ENCODE results near the gene SUB1.

SUB1 gene

GRCh38 chr5:32583582-32584232, 1.6 kb upstream of the SUB1 start:
- Histone ChIP-seq H3K4me3 (ENCODE audit: low read length in 2 of 2) (peak overlapping the region in 1 of 2 donors; percentile 55), H3K36me3 (ENCODE audit: control insufficient read depth in 2 of 2, insufficient read depth in 2 of 2, low read length in 2 of 2) (peaks cover 0 to 7% of the 10 kb centered on the region in 2 donors), H3K9me3 (ENCODE audit: control insufficient read depth in 2 of 2, low read length in 2 of 2) (peaks cover 0 to 4% of the 10 kb centered on the region in 2 donors), H3K27ac (ENCODE audit: low read depth in 2 of 2, low read length in 2 of 2) (peak overlapping the region in 1 of 2 donors; percentile 52), H3K4me1 (ENCODE audit: control insufficient read depth in 2 of 2, insufficient read depth in 2 of 2, low read length in 2 of 2) (peaks cover 9 to 16% of the 10 kb centered on the region in 2 donors), H3K9ac (ENCODE audit: low read depth in 1 of 2, low read length in 2 of 2) (no peak overlapping the region), H3K27me3 (ENCODE audit: control insufficient read depth in 2 of 2, insufficient read depth in 2 of 2, low read length in 2 of 2) (no peaks in the 10 kb centered on the region)

- H3K9ac ChIP-seq (ENCODE audit: low read depth in 1 of 2, low read length in 2 of 2), result no peak overlapping the region
- no peak overlapping the region for H3K27ac ChIP-seq (ENCODE audit: low read depth in 2 of 2, low read length in 2 of 2)
- peaks cover 0 to 4% of the 10 kb centered on the region in 2 donors for H3K9me3 ChIP-seq (ENCODE audit: control insufficient read depth in 2 of 2, low read length in 2 of 2)
- H3K4me3 ChIP-seq (ENCODE audit: low read length in 2 of 2), result peak overlapping the region; percentile 74 to 94
- H3K36me3 ChIP-seq (ENCODE audit: control insufficient read depth in 2 of 2, insufficient read depth in 2 of 2, low read length in 2 of 2), result peaks cover 4 to 15% of the 10 kb centered on the region in 2 donors
- H3K4me1 ChIP-seq (ENCODE audit: control insufficient read depth in 2 of 2, insufficient read depth in 2 of 2, low read length in 2 of 2), result peaks cover 9 to 16% of the 10 kb centered on the region in 2 donors
- no peaks in the 10 kb centered on the region for H3K27me3 ChIP-seq (ENCODE audit: control insufficient read depth in 2 of 2, insufficient read depth in 2 of 2, low read length in 2 of 2)
Observed at GRCh38 chr5:32584646-32585045, 711 bp upstream of the SUB1 start.

GRCh38 chr5:32585122-32585445, 273 bp upstream of the SUB1 start:
- no peaks in the 10 kb centered on the region for H3K27me3 ChIP-seq (ENCODE audit: control insufficient read depth in 2 of 2, insufficient read depth in 2 of 2, low read length in 2 of 2)
- H3K27ac ChIP-seq (ENCODE audit: low read depth in 2 of 2, low read length in 2 of 2), result peak overlapping the region; percentile 98 to 100
- peak overlapping the region in 1 of 2 donors; percentile 90 for H3K9ac ChIP-seq (ENCODE audit: low read depth in 1 of 2, low read length in 2 of 2)
- peaks cover 4 to 18% of the 10 kb centered on the region in 2 donors for H3K36me3 ChIP-seq (ENCODE audit: control insufficient read depth in 2 of 2, insufficient read depth in 2 of 2, low read length in 2 of 2)
- H3K9me3 ChIP-seq (ENCODE audit: control insufficient read depth in 2 of 2, low read length in 2 of 2), result peaks cover 0 to 4% of the 10 kb centered on the region in 2 donors
- peak overlapping the region; percentile 74 to 94 for H3K4me3 ChIP-seq (ENCODE audit: low read length in 2 of 2)
- peaks cover 9 to 16% of the 10 kb centered on the region in 2 donors for H3K4me1 ChIP-seq (ENCODE audit: control insufficient read depth in 2 of 2, insufficient read depth in 2 of 2, low read length in 2 of 2)

DNA sequence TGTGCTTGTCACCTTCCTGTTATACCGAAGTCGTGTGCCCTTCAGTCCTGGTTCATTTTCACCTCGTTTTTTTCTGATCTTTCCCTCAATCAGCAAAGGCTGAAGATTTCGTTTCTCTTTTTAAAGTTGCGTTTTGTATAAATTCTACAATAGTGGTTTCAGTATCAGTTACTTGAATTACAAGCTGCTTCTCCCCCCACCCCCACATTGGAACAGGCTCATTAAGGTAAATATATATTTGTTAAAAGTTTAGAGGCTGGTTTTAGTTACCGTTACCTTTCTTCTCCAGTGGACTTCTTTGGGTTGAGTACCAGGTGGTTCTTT, 881 bp downstream of the SUB1 start:
- Histone ChIP-seq H3K4me1 (ENCODE audit: control insufficient read depth in 2 of 2, insufficient read depth in 2 of 2, low read length in 2 of 2) (peaks cover 9 to 16% of the 10 kb centered on the region in 2 donors), H3K4me3 (ENCODE audit: low read length in 2 of 2) (peak overlapping the region; percentile 74 to 94), H3K27me3 (ENCODE audit: control insufficient read depth in 2 of 2, insufficient read depth in 2 of 2, low read length in 2 of 2) (no peaks in the 10 kb centered on the region), H3K9ac (ENCODE audit: low read depth in 1 of 2, low read length in 2 of 2) (peak overlapping the region; percentile 79 to 90), H3K36me3 (ENCODE audit: control insufficient read depth in 2 of 2, insufficient read depth in 2 of 2, low read length in 2 of 2) (peaks cover 7 to 22% of the 10 kb centered on the region in 2 donors), H3K9me3 (ENCODE audit: control insufficient read depth in 2 of 2, low read length in 2 of 2) (peaks cover 0 to 4% of the 10 kb centered on the region in 2 donors), H3K27ac (ENCODE audit: low read depth in 2 of 2, low read length in 2 of 2) (peak overlapping the region; percentile 98 to 100)

- no peak overlapping the region for H3K27ac ChIP-seq (ENCODE audit: low read depth in 2 of 2, low read length in 2 of 2)
- no peak overlapping the region for H3K9ac ChIP-seq (ENCODE audit: low read depth in 1 of 2, low read length in 2 of 2)
- H3K4me1 ChIP-seq (ENCODE audit: control insufficient read depth in 2 of 2, insufficient read depth in 2 of 2, low read length in 2 of 2), result peaks cover 9 to 16% of the 10 kb centered on the region in 2 donors
- H3K4me3 ChIP-seq (ENCODE audit: low read length in 2 of 2), result peak overlapping the region in 1 of 2 donors; percentile 94
- peaks cover 0 to 4% of the 10 kb centered on the region in 2 donors for H3K9me3 ChIP-seq (ENCODE audit: control insufficient read depth in 2 of 2, low read length in 2 of 2)
- H3K27me3 ChIP-seq (ENCODE audit: control insufficient read depth in 2 of 2, insufficient read depth in 2 of 2, low read length in 2 of 2), result no peaks in the 10 kb centered on the region
- H3K36me3 ChIP-seq (ENCODE audit: control insufficient read depth in 2 of 2, insufficient read depth in 2 of 2, low read length in 2 of 2), result peaks cover 16 to 30% of the 10 kb centered on the region in 2 donors
Observed at GRCh38 chr5:32587067-32587551, 1.8 kb downstream of the SUB1 start.

GRCh38 chr5:32589416-32589815, 4.1 kb downstream of the SUB1 start:
- Histone ChIP-seq H3K36me3 (ENCODE audit: control insufficient read depth in 2 of 2, insufficient read depth in 2 of 2, low read length in 2 of 2) (peaks cover 37 to 47% of the 10 kb centered on the region in 2 donors), H3K9ac (ENCODE audit: low read depth in 1 of 2, low read length in 2 of 2) (no peak overlapping the region), H3K4me1 (ENCODE audit: control insufficient read depth in 2 of 2, insufficient read depth in 2 of 2, low read length in 2 of 2) (peaks cover 9 to 11% of the 10 kb centered on the region in 2 donors), H3K4me3 (ENCODE audit: low read length in 2 of 2) (no peak overlapping the region), H3K27ac (ENCODE audit: low read depth in 2 of 2, low read length in 2 of 2) (no peak overlapping the region), H3K27me3 (ENCODE audit: control insufficient read depth in 2 of 2, insufficient read depth in 2 of 2, low read length in 2 of 2) (no peaks in the 10 kb centered on the region), H3K9me3 (ENCODE audit: control insufficient read depth in 2 of 2, low read length in 2 of 2) (peaks cover 0 to 4% of the 10 kb centered on the region in 2 donors)

GRCh38 chr5:32589942-32590869, 4.8 kb downstream of the SUB1 start:
- Histone ChIP-seq H3K4me1 (ENCODE audit: control insufficient read depth in 2 of 2, insufficient read depth in 2 of 2, low read length in 2 of 2) (peaks cover 5 to 10% of the 10 kb centered on the region in 2 donors), H3K9me3 (ENCODE audit: control insufficient read depth in 2 of 2, low read length in 2 of 2) (no peaks in the 10 kb centered on the region), H3K4me3 (ENCODE audit: low read length in 2 of 2) (no peak overlapping the region), H3K36me3 (ENCODE audit: control insufficient read depth in 2 of 2, insufficient read depth in 2 of 2, low read length in 2 of 2) (peaks cover 45 to 53% of the 10 kb centered on the region in 2 donors), H3K27me3 (ENCODE audit: control insufficient read depth in 2 of 2, insufficient read depth in 2 of 2, low read length in 2 of 2) (no peaks in the 10 kb centered on the region), H3K27ac (ENCODE audit: low read depth in 2 of 2, low read length in 2 of 2) (no peak overlapping the region), H3K9ac (ENCODE audit: low read depth in 1 of 2, low read length in 2 of 2) (no peak overlapping the region)

DNA sequence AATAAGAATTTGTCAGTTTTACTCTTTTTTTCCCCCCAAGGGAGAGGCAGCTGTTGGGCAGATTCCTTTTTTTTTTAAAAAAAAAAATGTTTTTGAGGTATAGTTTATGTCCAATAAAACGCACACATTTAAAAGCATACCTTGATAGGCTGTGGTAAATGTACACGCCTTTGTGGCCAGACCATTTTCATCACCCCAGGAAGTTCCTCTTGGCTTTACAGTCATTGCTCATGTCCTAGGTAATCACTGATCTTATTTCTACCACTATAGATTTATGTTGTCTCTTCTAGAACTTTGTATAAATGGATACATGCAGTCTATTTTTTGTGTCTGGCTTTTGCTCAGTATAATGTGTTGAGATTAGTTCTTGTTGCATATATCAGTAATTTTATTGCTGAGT, 9.8 kb downstream of the SUB1 start:
- Histone ChIP-seq H3K9me3 (ENCODE audit: control insufficient read depth in 2 of 2, low read length in 2 of 2) (no peaks in the 10 kb centered on the region), H3K27me3 (ENCODE audit: control insufficient read depth in 2 of 2, insufficient read depth in 2 of 2, low read length in 2 of 2) (no peaks in the 10 kb centered on the region), H3K36me3 (ENCODE audit: control insufficient read depth in 2 of 2, insufficient read depth in 2 of 2, low read length in 2 of 2) (peaks cover 63 to 77% of the 10 kb centered on the region in 2 donors), H3K4me1 (ENCODE audit: control insufficient read depth in 2 of 2, insufficient read depth in 2 of 2, low read length in 2 of 2) (no peaks in the 10 kb centered on the region), H3K27ac (ENCODE audit: low read depth in 2 of 2, low read length in 2 of 2) (no peak overlapping the region), H3K4me3 (ENCODE audit: low read length in 2 of 2) (no peak overlapping the region), H3K9ac (ENCODE audit: low read depth in 1 of 2, low read length in 2 of 2) (no peak overlapping the region)

DNA sequence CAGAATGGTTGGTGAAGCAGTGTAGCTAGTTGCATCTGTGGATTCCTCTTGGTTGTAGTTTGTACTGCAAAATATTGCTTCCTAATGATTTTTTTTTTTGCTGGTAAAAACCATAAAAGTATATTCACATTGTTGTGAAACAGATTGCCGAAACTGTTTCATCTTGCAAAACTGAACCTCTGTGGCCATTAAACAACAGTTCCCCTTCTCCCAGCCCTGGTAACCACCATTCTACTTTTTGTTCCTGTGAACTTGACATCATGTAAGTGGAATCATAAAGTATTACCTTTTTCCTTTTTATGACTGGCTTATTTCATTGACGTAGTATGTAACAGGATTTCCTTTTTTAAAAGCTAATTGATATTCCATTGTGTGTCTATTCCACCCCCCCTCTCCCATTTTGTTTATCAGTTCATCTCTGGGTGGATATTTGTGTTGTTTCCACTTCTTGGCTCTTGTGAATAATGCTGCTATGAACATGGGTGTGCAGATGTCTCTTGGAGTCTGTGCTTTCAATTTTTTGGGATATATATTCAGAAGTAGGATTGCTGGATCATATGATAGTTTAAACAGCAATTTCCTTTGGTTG, 11.8 kb downstream of the SUB1 start:
- H3K9me3 ChIP-seq (ENCODE audit: control insufficient read depth in 2 of 2, low read length in 2 of 2), result no peaks in the 10 kb centered on the region
- no peaks in the 10 kb centered on the region for H3K27me3 ChIP-seq (ENCODE audit: control insufficient read depth in 2 of 2, insufficient read depth in 2 of 2, low read length in 2 of 2)
- peaks cover 50 to 68% of the 10 kb centered on the region in 2 donors for H3K36me3 ChIP-seq (ENCODE audit: control insufficient read depth in 2 of 2, insufficient read depth in 2 of 2, low read length in 2 of 2)
- no peak overlapping the region for H3K27ac ChIP-seq (ENCODE audit: low read depth in 2 of 2, low read length in 2 of 2)
- no peak overlapping the region for H3K9ac ChIP-seq (ENCODE audit: low read depth in 1 of 2, low read length in 2 of 2)
- H3K4me3 ChIP-seq (ENCODE audit: low read length in 2 of 2), result no peak overlapping the region
- H3K4me1 ChIP-seq (ENCODE audit: control insufficient read depth in 2 of 2, insufficient read depth in 2 of 2, low read length in 2 of 2), result no peaks in the 10 kb centered on the region

All from mucosa of rectum (tissue), 2 donors.